Endometrium (tissue), 2 donors: ENCODE results near the gene TAPBPL.
"Not testable (repeated sequence)": the region's sequence is repeated elsewhere in the genome, so short reads cannot be mapped to it uniquely, and the experiment has no call there.

ENCODE experiments used
- FAIRE-seq: peaks from 2 replicates; lab custom pipeline; 2012; peaks lifted over from hg19 to GRCh38; lab: Jason Lieb, UNC
- donor health status: control.
- donor health status: control.

Gene TAPBPL

DNA sequence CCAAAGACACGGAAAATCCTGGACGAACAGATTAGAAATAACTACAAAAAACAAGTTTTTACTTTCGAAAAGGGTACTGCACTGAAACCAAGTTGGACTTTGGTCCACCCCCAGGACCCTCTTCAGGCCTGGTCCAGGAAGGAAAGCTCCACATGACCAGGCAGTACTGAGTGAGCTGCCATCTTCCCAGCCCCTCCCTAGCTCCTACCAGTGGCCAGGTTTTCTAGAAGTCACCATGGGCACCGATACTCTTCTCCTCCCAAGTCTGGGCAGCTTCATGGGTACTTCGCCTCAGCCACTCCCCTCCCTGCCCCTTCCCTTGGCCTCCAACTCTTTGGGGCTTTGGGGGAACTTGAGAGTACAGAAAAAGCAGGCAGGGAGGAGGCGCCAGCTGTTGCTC, 12.0 kb downstream of the TAPBPL start:
- FAIRE-seq = no peak

DNA sequence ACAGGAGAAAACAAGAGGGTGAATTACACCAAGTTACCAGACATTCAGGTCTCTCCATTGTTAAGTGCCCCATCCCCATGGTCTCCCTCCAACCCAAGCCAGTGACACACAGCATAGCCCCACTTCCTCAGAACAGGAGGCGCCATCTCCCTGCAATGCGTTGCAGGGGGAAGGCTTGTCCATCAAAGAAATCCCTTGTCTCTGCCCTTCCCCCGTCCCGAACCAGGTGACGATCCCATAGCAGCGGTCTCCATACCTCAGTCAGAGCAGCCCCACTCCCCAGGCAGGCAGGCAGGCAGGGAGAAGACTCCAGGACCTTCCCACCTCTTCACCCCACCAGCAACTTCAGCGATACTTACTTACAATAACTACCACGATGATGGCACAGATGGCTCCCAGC, 12.7 kb downstream of the TAPBPL start:
- FAIRE-seq = no peak

DNA sequence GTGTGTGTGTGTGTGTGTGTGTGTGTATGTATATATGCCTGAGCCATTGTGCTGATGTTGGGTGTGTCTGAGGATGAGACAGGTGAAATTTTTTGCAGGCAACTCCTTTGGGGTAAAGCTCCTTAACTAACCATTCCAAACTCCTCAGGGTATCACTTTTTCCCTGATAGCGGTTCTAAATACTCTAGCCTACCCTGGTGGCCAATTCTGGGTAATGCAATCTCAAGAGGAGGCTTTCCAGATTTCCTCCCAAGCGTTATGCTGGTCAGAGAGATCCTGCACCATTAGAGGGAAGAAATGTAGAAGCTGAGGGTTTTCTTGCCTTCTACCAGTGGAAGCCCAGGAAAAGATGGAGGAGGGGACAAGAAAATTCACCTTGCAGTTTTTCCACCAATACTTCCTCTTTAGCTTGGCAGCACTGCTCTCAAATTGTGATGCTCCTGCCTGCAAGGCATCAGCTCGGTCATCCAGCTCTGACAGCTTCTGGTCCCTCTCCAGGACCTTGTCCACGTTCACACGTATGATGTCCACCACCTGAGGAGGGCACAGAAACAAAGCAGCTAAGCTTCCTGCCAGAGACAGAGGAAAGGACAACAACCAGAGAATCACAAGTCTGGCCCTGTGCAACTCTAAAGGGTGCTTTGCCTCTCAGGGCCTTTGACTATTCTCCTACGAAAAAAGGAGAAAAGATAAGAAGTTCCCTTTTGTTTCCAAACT, 13.8 kb downstream of the TAPBPL start:
- no peak for FAIRE-seq

DNA sequence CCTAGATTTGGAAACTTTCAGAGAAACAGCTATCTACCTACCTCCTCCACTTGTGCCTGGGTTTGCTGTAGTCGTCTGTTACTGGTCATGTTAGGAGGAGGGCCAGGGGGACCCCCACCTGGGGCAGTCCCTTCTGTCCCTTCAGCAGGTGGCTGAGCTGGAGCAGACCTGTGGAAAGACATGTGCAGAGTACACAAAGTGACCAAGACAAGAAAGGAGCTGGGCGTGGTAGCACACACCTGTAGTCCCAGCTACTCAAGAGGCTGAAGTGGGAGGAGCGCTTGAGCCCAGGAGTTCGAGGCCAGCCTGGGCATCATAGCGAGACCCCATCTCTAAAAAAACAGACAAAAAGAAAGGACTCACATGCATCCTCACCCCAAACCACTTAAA, 14.3 kb downstream of the TAPBPL start:
- no peak for FAIRE-seq

DNA sequence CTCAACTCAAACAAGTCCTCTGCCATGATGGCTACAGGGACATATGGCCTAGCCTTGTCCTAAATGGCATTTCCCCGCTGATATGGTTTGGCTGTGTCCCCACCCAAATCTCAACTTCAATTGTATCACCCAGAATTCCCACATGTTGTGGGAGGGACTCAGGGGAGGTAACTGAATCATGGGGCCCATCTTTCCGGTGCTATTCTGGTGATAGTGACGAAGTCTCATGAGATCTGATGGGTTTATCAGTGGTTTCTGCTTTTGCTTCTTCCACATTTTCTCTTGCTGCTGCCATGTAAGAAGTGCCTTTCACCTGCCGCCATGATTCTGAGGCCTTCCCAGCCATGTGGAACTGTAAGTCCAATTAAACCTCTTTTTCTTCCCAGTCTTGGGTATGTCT, 14.9 kb downstream of the TAPBPL start:
- FAIRE-seq = not testable (repeated sequence)

DNA sequence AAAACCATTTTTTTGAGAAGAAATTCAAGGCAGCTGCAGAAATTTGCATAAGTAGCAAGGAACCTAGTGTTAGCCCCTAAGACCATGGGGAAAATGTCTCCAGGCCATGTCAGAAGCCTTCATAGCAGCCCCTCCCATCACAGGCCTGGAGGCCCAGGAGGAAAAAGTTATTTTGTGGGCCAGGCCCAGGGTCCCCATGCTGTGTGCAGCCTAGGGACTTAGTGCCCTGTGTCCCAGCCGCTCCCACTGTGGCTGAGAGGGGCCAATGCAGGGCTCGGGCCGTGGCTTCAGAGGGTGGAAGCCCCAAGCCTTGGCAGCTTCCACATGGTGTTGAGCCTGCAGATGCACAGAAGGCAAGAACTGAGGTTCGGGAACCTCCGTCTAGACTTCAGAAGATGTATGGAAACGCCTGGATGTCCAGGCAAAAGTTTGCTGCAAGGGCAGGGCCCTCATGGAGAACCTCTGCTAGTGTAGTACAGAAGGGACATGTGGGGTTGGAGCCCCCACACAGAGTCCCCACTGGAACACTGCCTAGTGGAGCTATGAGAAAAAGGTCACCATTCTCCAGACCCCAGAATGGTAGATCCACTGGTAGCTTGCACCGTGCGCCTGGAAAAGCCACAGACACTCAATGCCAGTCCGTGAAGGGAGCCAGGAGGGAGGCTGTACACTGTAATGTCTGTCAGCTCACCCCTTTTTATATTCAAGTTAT, 15.9 kb downstream of the TAPBPL start:
- not testable (repeated sequence) for FAIRE-seq

DNA sequence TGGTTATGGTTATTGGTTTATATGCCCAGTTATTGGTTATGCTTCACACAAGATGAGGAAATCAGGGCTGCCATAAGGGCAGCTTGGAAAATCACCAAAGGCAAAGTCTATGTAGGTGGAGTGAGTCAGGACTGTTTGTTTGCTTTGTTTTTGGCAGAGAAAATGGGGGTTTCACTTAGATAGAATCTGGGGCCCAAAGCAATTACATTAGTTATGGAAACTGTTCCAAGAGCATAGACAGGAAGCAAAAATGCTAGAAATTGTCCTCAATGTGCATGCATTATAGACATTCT, 16.4 kb downstream of the TAPBPL start:
- FAIRE-seq = no peak

DNA sequence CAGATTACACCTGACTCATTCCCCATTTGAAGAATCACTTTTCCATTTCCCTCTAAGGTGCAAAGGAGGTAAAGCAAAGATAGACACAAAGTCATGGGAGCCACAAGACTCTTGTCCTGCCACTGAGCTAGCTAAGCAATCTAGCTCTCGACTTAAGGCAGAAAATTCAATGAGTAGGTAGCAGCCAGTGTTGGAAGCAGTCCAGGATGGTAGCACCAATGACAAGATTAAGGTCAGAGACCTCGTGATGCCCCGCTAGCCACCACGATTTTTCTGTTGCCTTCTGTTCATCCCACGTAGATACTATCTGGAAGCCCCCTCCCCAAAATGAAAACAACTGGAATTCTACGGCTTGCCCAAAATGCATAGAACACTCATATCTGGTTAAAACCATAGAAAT, 17.2 kb downstream of the TAPBPL start:
- FAIRE-seq = no peak

DNA sequence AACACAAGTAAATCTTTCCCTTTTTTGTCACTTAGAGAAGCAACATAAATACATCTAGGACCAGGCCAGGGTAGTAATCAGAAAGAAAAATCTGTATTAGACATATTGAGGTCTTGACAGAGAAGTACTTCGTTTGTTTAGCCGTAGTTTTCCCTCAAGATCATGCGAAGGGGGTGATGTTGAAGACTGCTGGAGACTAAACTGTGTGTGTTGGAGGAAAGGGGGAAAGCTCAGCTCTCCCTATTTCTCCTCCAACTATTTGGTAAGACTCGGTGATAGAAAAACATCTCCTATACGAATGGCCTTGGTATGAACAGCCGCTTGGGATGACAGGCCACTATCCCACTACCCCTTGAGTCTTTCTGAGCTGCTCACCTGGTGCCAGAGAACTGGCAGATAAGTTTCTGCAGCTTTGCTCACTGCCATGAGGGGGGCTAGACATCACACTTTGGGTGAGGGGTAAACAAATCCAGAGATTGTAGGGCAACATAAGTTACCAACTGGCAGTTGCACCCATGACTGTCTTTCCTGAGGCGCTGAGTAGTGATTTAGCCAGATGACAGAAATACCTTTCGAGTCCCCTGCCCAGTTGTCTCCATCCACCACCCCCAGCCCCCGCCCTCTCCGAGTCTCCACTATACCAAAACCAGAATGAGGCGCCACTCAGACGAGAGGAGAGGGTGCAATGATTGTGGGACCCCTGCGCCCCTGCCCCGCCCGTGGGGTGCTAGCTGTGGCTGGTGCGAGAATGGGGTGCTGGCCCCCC, 17.9 kb downstream of the TAPBPL start:
- FAIRE-seq = no peak

DNA sequence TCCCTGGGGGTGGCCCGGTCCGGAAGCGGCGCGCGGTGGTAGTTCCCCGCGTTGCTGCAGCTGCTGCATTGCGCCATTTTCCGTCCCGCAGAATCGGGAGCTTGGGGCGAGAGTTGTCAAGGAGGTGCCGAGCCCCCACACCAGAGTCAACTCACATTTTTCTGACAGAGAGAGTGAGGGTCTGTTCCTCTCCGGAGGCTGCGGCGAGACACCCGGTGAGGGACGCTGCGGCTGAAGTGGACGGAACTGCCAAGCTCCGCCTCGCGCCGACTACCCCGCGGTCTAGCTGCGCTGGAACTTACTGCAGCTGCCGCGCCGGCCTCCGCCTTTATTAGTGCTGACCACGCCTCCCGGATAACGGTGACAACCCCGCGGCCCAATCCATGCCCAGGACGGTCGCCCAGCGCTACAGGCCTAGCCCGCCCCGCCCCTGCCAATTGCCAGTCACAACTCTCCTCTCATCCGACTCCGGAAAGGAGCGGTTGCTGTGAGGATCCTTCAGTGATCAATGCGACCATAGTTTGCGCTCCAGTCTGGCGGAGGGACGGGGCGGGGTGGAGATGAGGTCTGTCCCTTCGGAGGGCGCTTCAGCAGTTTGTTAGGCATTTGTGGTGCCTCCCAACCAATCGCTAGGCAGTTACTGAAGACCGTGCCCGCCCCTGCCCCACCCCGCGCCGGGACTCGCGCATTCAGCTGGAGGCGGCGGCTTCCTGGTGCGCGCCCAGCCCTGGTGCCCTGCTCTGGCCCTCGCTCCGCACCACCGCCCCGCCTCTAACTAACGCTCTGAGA, 18.7 kb downstream of the TAPBPL start, which contains the start of gene VAMP1:
VAMP1 (minus strand) TSS at position 303 of the 789 bp plus-strand sequence; CDS start at position 157, 146 bp downstream.
- peak; percentile 60 for FAIRE-seq

DNA sequence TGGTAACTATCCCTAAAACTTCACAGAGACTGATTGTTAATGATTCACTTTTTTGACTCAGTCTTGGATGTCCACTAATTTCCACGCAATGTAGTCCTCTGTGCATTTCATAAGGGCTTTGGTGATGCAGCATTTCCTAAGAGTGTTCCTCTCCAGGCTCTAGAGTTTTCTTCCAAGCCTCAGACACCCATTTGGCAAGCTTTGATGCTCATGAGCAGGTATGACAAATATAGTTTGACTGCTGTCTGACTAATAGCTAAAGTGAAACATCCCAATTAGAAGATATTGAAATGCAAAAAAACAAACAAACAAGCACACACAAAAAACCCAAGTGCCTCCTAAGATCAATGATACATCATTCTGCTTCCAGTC, 20.1 kb downstream of the TAPBPL start:
- FAIRE-seq = no peak

DNA sequence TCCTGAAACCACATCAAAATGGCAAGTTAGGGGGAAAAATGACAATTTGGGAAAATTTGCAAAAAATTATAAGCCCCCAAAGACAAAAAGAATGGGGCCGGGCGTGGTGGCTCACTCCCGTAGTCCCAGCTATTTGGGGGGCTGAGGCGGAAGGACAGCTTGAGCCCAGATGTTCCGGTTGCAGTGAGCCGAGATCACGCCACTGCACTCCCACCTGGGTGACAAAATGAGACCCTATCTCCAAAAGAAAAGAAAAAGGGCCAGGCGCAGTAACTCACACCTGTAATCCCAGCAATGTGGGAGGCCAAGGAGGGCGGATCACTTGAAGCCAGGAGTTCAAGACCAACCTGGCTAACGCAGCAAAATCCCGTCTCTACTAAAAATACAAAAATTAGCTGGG, 20.6 kb downstream of the TAPBPL start:
- no peak for FAIRE-seq

DNA sequence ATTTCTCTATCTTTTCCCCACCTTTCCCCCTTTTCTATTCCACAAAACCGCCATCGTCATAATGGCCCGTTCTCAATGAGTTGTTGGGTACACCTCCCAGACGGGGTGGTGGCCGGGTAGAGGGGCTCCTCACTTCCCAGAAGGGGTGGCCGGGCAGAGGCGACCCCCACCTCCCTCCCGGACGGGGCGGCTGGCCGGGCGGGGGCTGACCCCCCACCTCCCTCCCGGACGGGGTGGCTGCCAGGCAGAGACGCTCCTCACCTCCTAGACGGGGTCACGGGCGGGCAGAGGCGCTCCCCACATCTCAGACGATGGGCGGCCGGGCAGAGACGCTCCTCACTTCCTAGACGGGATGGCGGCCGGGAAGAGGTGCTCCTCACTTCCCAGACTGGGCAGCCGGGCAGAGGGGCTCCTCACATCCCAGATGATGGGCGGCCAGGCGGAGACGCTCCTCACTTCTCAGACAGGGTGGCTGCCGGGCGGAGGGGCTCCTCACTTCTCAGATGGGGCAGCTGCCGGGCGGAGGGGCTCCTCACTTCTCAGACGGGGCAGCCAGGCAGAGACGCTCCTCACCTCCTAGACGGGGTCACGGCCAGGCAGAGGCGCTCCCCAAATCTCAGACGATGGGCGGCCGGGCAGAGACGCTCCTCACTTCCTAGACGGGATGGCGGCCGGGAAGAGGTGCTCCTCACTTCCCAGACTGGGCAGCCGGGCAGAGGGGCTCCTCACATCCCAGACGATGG, 23.6 kb downstream of the TAPBPL start:
- FAIRE-seq = not testable (repeated sequence)

DNA sequence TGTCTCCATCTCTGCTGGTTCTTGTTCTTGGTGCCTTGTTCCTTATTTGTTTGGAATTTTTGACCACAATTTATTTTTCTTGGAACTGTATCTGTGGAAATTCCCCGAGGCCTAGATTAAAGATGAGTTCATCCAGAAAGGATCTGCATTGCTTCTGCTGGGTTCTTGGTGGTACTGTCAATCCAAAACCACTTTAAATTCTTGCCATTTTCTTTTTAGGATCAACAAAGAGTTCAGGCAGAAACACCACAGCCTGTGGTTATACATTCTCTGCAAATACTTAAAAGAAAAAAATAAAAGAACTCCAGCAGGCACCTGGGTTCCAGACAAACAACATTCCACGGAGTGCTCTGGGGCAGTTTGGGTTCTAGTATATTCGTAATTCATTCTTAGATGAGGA, 24.6 kb downstream of the TAPBPL start:
- no peak for FAIRE-seq

DNA sequence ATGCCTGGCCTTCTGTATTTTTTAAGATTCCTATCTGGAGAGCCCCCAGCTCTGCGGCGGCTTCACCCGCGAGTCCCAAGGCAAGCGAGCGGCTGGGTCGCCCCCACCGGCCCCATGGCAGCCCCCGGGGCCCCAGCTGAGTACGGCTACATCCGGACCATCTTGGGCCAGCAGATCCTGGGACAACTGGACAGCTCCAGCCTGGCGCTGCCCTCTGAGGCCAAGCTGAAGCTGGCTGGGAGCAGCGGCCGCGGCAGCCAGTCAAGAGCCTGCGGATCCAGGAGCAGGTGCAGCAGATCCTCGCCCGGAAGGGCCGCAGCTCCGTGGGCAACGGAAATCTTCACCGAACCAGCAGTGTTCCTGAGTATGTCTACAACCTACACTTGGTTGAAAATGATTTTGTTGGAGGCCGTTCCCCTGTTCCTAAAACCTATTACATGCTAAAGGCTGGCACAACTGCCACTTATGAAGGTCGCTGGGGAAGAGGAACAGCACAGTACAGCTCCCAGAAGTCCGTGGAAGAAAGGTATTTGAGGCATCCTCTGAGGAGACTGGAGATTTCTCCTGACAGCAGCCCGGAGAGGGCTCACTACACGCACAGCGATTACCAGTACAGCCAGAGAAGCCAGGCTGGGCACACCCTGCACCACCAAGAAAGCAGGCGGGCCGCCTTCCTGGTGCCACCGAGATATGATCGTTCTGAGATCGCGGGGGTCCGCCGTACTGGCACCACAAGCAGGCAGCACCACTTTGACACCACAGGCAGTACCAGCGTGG, 25.9 kb downstream of the TAPBPL start:
- FAIRE-seq = not testable (repeated sequence)

DNA sequence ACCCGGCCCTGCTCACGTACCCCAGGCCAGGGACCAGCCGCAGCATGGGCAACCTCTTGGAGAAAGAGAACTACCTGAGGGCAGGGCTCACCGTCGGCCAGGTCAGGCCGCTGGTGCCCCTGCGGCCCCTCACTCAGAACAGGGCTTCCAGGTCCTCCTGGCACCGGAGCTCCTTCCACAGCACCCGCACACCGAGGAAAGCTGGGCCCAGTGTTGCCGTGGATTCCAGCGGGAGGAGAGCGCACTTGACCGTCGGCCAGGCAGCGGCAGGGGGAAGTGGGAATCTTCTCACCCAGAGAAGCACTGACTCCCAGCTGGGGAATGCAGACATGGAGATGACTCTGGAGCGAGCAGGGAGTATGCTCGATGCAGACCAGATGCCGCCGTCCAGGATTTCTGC, 26.6 kb downstream of the TAPBPL start:
- FAIRE-seq = no peak

DNA sequence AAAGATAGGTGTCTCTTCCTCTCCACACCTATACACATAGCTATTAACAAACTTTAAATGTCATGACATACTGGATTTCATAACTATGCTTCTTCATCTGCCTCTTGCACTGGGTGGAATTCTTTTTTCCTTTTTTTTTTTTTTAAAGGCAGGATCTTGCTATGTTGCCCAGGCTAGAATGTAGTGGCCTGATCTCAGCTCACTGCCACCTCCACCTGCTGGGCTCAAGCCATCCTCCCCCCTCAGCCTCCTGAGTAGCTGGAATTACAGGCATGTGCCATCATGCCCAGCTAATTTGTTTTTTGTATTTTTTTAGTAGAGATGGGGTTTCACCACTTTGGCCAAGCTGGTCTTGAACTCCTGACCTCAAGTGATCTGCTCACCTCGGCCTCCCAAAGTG, 36.4 kb downstream of the TAPBPL start:
- FAIRE-seq = no peak

DNA sequence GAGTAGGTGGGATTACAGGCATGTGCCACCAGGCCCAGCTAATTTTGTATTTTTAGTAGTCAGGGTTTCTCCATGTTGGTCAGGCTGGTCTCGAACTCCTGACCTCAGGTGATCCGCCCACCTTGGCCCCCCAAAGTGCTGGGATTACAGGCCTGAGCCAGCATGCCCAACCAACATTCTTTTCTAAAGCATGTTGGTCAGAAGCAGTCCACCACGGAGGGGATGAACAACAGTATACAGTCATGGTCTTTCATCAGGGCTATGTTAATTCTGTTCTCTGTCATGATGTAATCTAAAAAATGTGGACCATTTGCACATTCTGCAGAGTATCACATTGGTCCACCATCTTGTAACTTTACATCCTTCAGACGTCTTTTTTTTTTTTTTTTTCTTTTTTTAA, 37.6 kb downstream of the TAPBPL start:
- FAIRE-seq = no peak

DNA sequence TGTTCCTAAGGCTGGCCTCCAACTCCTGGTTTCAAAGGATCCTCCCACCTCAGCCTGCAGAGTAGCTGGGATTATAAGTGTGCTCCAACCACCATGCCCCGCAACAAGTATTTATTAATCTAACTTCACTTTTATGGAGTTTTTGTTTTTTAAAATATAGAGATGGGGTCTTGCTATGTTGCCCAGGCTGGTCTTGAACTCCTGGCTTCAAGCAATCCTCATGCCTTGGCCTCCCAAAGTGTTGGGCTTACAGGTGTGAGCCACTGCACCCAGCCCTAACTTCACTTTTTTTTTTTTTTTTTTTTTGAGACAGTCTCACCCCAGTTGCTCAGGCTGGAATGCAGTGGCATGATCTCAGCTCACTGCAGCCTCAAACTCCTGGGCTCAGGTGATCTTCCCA, 38.8 kb downstream of the TAPBPL start:
- FAIRE-seq = not testable (repeated sequence)

DNA sequence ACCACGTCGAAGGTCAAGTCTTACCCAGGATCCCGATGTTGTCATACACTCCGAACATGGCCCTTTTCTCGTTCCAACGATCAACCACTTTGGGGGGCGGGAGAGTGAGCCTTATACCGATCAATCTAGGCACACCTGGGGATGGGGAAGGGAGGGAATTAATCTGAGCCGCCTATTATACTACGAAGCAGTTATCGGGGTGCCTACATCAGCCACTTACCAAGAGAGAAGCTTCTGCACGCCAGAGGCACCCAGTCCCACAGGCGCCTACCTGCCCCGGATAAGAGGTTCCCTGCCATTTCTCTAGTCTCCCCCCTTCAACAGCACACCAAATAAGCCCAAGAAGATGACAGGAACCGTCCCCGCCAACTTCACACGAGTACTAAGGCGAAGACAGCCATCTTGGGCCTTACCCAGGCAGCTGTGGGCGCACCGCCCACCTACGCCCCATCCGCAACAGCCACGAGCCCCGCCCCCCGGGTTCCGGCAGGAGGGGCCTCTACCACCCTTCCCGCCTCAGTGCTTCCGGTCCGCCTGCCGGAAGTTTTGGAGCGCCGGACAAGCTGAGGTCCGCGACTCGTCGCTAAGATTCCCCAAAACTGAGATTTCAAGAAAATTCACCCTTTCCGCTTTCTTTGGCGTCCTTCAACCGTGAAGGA, 41.1 kb downstream of the TAPBPL start, which contains the start of gene MRPL51:
MRPL51 (minus strand) TSS at position 425 of the 659 bp plus-strand sequence; CDS start at position 299, 126 bp downstream.
- FAIRE-seq = no peak
